Cardiac fibroblast (primary cell): ENCODE measurements around the gene KCNT1.
A peak's percentile ranks its signal among the peaks of the same experiment; 100 is the strongest.

Experiments used
- DNase-seq, 2 donors: peaks; one replicate each; pipeline versions ENCODE4 v3.0.0 to v3.0.0-alpha.2; 2010; ENCODE audit warnings: low read depth in 2 of 2
- H3K4me3 ChIP-seq, 2 donors: replicated peaks in 1 of 2; 1 replicate in 1 of 2; 2 replicates in 1 of 2; pipeline ENCODE4 v1.5.1; 2011; ENCODE audit warnings: low read depth in 2 of 2, low read length in 2 of 2, mild to moderate bottlenecking in 2 of 2, moderate library complexity in 1 of 2
- TF ChIP-seq, protein P1 (sequence below): IDR thresholded peaks from one replicate; pipeline ENCODE4 v1.5.1; 2011; ENCODE audit warnings: low read depth, mild to moderate bottlenecking, low read length, inconsistent platforms

Gene KCNT1

GRCh38 chr9:135798263-135798585, 96.2 kb downstream of the KCNT1 start:
- H3K4me3 ChIP-seq: no peak overlapping the region
- TF ChIP-seq, protein P1, sequence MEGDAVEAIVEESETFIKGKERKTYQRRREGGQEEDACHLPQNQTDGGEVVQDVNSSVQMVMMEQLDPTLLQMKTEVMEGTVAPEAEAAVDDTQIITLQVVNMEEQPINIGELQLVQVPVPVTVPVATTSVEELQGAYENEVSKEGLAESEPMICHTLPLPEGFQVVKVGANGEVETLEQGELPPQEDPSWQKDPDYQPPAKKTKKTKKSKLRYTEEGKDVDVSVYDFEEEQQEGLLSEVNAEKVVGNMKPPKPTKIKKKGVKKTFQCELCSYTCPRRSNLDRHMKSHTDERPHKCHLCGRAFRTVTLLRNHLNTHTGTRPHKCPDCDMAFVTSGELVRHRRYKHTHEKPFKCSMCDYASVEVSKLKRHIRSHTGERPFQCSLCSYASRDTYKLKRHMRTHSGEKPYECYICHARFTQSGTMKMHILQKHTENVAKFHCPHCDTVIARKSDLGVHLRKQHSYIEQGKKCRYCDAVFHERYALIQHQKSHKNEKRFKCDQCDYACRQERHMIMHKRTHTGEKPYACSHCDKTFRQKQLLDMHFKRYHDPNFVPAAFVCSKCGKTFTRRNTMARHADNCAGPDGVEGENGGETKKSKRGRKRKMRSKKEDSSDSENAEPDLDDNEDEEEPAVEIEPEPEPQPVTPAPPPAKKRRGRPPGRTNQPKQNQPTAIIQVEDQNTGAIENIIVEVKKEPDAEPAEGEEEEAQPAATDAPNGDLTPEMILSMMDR: no peak
- no peak for DNase-seq

DNA sequence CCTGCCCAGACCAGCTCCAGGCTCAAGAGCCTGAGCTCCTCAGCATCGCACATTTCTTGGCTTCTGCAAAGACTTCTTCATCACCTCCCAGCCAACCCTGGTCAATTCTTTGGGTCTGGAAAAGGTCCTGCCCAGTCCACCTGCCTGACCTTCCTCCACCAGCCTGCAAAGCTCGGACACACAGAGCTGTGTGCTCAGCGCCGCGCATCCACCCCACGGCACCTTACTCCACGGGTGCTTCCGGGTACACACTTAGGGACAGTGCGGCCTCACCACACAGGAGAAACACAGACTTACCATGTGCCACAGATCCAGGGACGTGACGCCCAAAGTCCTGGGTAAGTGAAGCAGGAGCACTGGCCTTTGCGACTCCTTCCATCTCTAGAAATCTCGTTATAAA, 97.3 kb downstream of the KCNT1 start:
- TF ChIP-seq, protein P1: no peak
- no peak for DNase-seq
- no peak overlapping the region for H3K4me3 ChIP-seq

DNA sequence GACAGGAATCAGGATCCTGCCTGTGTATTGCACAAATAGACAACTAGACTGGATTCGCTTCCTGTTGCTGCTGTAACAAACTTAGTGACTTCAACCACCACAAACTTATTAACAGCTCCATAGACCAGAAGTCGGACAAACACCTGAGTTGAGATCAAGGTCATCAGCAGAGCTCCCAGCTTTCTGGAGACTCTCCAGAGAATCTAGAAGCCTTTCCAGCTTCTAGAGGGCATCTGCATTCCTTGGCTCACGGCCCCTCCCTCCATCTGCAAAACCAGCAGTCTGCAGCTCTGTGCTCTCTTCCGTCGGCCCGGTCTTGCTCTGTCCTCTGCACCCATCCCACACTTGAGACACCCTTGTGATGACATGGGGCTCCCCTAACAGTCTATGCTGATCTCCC, 99.1 kb downstream of the KCNT1 start:
- no peak overlapping the region for H3K4me3 ChIP-seq
- DNase-seq: no peak
- TF ChIP-seq, protein P1: no peak

DNA sequence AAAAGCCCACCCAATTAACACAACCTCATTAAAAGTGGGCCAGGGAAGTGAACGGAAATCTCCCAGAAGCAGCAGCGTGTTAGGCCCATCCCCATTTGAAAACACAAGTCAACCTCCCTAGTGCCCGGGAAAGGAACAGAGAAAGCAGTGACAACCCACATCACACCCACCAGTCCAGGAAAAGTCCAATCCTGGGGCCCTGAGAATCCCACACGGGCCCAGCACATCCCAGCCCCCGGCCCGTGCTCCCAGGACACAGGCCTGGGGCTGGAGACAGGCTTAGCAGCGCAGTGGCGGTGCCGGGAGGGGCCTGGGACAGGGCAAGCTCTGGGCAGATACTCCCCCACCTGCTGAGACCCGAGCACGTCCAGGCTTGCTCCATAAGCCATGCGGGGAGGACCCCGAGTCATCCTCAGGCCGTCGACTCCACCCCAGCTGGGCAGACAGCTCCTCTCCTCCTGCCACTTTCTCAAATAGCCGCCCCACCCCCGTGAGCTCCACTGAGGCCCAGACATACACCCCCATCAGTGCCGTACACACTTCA, 101.0 kb downstream of the KCNT1 start:
- no peak for DNase-seq
- no peak overlapping the region for H3K4me3 ChIP-seq
- TF ChIP-seq, protein P1: no peak

GRCh38 chr9:135803441-135803840, 101.5 kb downstream of the KCNT1 start:
- H3K4me3 ChIP-seq: no peak overlapping the region
- DNase-seq: no peak
- TF ChIP-seq, protein P1: no peak

DNA sequence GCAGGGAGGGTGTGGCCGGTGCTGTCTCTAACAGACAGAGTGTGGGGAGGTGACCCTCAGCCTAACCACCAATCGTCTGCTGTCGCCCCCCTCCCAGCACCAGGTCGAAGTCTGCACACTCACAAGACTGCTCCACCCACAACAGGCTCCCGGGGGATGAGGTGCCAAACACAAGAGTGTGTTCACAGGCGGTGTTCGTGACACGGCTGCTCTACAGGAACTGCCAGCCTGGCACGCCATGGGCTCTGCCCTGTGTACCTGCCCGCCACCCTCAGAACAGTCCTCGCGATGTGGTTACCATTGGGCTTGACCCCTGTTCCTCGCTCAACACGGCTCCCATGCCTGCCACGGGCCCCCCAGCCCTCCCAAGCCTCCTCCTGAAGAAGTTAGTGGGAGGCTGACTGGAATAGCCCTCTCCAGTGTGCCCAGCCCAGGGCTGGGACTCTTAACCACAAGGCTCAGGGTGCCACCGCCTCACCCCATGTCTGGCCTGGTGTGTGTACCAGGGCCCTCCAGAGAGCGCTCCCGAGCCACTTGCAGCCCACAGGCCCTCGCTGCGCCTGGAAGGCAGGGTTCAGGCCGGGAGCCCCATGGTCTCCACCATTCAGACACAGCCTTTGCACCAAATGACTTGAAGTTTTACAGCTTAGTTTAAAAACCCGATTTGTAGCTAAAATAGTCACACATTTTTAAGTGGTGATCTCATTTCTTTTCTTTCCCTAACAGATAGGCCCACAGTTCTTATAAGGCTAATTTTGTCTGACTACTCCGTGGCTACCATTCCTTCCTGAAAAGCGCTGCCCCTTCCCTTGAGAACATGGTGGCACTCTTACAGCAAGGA, 102.8 kb downstream of the KCNT1 start:
- TF ChIP-seq, protein P1: no peak
- DNase-seq: peak in 1 of 2 donors; percentile 6
- no peak overlapping the region for H3K4me3 ChIP-seq
